ENCODE results near the gene OR9Q1.

OR9Q1 gene

GRCh38 chr11:58024601-58025091 lies 965 bp downstream of the OR9Q1 start:
- DNase-seq: peak; percentile 50 to 88
- Histone ChIP-seq H3K36me3 (no peaks in the 10 kb centered on the region), H3K4me1 (peaks cover 0 to 42% (median 16%) of the 10 kb centered on the region in 4 donors), H3K27ac (peak overlapping the region in 1 of 2 donors; percentile 63), H3K27me3 (no peaks in the 10 kb centered on the region), H3K4me3 (peak overlapping the region in 1 of 2 donors; percentile 1), H3K9me3 (no peaks in the 10 kb centered on the region)
- intact Hi-C loops (cut with DNase I; ENCODE audit: low total_unique reads): no loop called here
- TF ChIP-seq CTCF (IDR thresholded peaks at IDR 0.05): no peak

- H3K27ac ChIP-seq: no peak overlapping the region
- no peaks in the 10 kb centered on the region for H3K27me3 ChIP-seq
- no peak overlapping the region for H3K4me3 ChIP-seq
- H3K4me1 ChIP-seq: peaks cover 0 to 49% (median 18%) of the 10 kb centered on the region in 4 donors
- no peaks in the 10 kb centered on the region for H3K36me3 ChIP-seq
- H3K9me3 ChIP-seq: no peaks in the 10 kb centered on the region
- intact Hi-C loops (cut with DNase I; ENCODE audit: low total_unique reads): no loop called here
- no peak for DNase-seq
- TF ChIP-seq CTCF (IDR thresholded peaks at IDR 0.05): no peak
Observed at GRCh38 chr11:58027341-58027740, 3.7 kb downstream of the OR9Q1 start.

- no peaks in the 10 kb centered on the region for H3K9me3 ChIP-seq
- intact Hi-C loops (cut with DNase I; ENCODE audit: low total_unique reads): no loop called here
- H3K27ac ChIP-seq: peak overlapping the region; percentile 45 to 47
- H3K27me3 ChIP-seq: no peaks in the 10 kb centered on the region
- peaks cover 0 to 45% (median 17%) of the 10 kb centered on the region in 4 donors for H3K4me1 ChIP-seq
- no peaks in the 10 kb centered on the region for H3K36me3 ChIP-seq
- no peak overlapping the region for H3K4me3 ChIP-seq
- no peak for TF ChIP-seq CTCF (IDR thresholded peaks at IDR 0.05)
- DNase-seq: peak in 1 of 2 donors; percentile 25
Observed at GRCh38 chr11:58028687-58029411, 5.2 kb downstream of the OR9Q1 start.

DNA sequence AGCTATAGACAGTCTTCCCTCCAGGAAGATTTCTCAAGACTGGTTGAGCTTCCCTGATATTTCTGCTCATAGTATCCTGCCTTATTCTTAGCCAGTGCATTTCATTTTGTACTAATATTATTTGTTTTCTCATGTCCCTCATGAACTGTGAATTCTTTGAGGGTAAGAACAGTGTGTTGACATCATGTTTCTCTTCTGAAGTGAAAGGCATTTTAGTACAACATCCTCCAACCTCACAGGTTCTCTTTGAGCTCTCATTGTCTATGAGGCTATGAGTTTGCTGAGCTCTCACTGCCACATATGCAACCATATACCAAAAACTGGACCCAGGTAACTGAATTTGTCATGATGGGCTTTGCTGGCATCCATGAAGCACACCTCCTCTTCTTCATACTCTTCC lies 7.0 kb downstream of the OR9Q1 start, which contains the start of gene OR6Q1:
OR6Q1 (plus strand) TSS at position 301 of the 400 bp plus-strand sequence; CDS start at position 301, 0 bp downstream.
- Histone ChIP-seq H3K36me3 (no peaks in the 10 kb centered on the region), H3K4me1 (peaks cover 0 to 29% (median 7%) of the 10 kb centered on the region in 4 donors), H3K4me3 (no peak within 1 kb of the TSS), H3K27me3 (no peaks in the 10 kb centered on the region), H3K9me3 (no peaks in the 10 kb centered on the region), H3K27ac (no peak within 1 kb of the TSS)
- TF ChIP-seq CTCF (IDR thresholded peaks at IDR 0.05): no peak
- intact Hi-C loops (cut with DNase I; ENCODE audit: low total_unique reads): no loop called here
- no peak for DNase-seq

GRCh38 chr11:58034471-58034870 lies 10.8 kb downstream of the OR9Q1 start:
- no peaks in the 10 kb centered on the region for H3K36me3 ChIP-seq
- H3K4me1 ChIP-seq: peaks cover 0 to 9% (median 2%) of the 10 kb centered on the region in 4 donors
- intact Hi-C loops (cut with DNase I; ENCODE audit: low total_unique reads): no loop called here
- H3K27ac ChIP-seq: no peak overlapping the region
- no peak for DNase-seq
- no peak overlapping the region for H3K4me3 ChIP-seq
- peaks cover 0 to 8% (median 0%) of the 10 kb centered on the region in 3 donors for H3K9me3 ChIP-seq
- no peaks in the 10 kb centered on the region for H3K27me3 ChIP-seq
- TF ChIP-seq CTCF (IDR thresholded peaks at IDR 0.05): no peak

Data from tibial artery (tissue), 4 donors.